Measurements from ENCODE around the gene CYBRD1.

GRCh38 chr2:171563301-171563700 lies 41.0 kb downstream of the CYBRD1 start:
- no peak for TF ChIP-seq CTCF (IDR thresholded peaks at IDR 0.05)
- no peak for TF ChIP-seq CEBPB (IDR thresholded peaks at IDR 0.05)
- TF ChIP-seq MAFK (IDR thresholded peaks at IDR 0.05; ENCODE audit: partially characterized antibody) = no peak
- no peak for TF ChIP-seq REST (IDR thresholded peaks at IDR 0.05)
- no peak for TF ChIP-seq POLR2A (IDR thresholded peaks at IDR 0.05; ENCODE audit: low read length)
- TF ChIP-seq BHLHE40 (IDR thresholded peaks at IDR 0.05; ENCODE audit: low read depth, low read length) = no peak

All from A549 (cell line).